NCI-H774 (cell line): ENCODE measurements around the gene CDY2B.
"Not testable (repeated sequence)": the region's sequence is repeated elsewhere in the genome, so short reads cannot be mapped to it uniquely, and the experiment has no call there.

ENCODE experiments used
- DNase-seq: peaks from one replicate; lab custom pipeline; 2025; lab: John Stamatoyannopoulos, UW

CDY2B gene

GRCh38 chrY:17880120-17880519 lies at the start of gene CDY2B:
Gene CDY2B (minus strand): TSS chrY:17880220. CDS start chrY:17879892, 328 bp downstream.
- DNase-seq: not testable (repeated sequence)

GRCh38 chrY:17908009-17908408 lies 28.0 kb upstream of the CDY2B start:
- DNase-seq: not testable (repeated sequence)

- DNase-seq: not testable (repeated sequence)
Measured at GRCh38 chrY:17907351-17907750, 27.3 kb upstream of the CDY2B start.

GRCh38 chrY:17881697-17882096 lies 1.7 kb upstream of the CDY2B start:
- DNase-seq: not testable (repeated sequence)

GRCh38 chrY:17876767-17877166 lies 3.3 kb downstream of the CDY2B start:
- DNase-seq: not testable (repeated sequence)

- not testable (repeated sequence) for DNase-seq
Measured at GRCh38 chrY:17875401-17875800, 4.6 kb downstream of the CDY2B start.

- not testable (repeated sequence) for DNase-seq
Measured at GRCh38 chrY:17871194-17871903, 8.7 kb downstream of the CDY2B start.

GRCh38 chrY:17870737-17871136 lies 9.3 kb downstream of the CDY2B start:
- DNase-seq: not testable (repeated sequence)

GRCh38 chrY:17867850-17868249 lies 12.2 kb downstream of the CDY2B start:
- DNase-seq: not testable (repeated sequence)

- not testable (repeated sequence) for DNase-seq
Measured at GRCh38 chrY:17860634-17861033, 19.4 kb downstream of the CDY2B start.

GRCh38 chrY:17856963-17857848 lies 22.8 kb downstream of the CDY2B start:
- not testable (repeated sequence) for DNase-seq

- not testable (repeated sequence) for DNase-seq
Measured at GRCh38 chrY:17856508-17856907, 23.5 kb downstream of the CDY2B start.

- DNase-seq: not testable (repeated sequence)
Measured at GRCh38 chrY:17849131-17849530, 30.9 kb downstream of the CDY2B start.

- DNase-seq: not testable (repeated sequence)
Measured at GRCh38 chrY:17832149-17832548, 47.9 kb downstream of the CDY2B start.
